ENCODE data around the gene GPRIN1. TPM values are rescaled to one million over a fixed set of nuclear protein-coding genes. Genes with fewer than 3 reads are reported as not detected.

The GPRIN1 gene
- total and polyA plus RNA-seq, 2 of the 4 experiments (the other 2 are of a cell fraction), result 3.0 to 4.7 TPM

DNA sequence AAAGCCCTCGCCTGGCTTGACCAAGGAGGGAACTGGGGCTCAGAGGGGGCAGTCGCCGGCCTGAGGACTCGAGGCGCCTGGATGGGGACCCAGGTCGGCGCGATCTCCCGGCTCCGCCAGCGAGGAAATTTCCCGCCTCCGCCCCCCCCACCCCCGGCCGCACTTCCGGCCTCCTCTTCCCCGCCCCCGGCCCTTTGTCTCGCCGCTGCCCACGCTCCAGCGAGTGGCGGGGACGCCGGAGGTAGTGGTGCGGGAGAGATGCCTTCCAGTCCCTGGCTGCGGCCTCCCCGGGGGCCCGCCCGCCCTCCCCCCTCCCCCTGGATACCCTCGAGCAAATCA is 448 bp upstream of the GPRIN1 start:
- TF ChIP-seq BHLHE40 (IDR thresholded peaks at IDR 0.05; ENCODE audit: low read depth, low read length), result no peak
- TF ChIP-seq, protein P1, sequence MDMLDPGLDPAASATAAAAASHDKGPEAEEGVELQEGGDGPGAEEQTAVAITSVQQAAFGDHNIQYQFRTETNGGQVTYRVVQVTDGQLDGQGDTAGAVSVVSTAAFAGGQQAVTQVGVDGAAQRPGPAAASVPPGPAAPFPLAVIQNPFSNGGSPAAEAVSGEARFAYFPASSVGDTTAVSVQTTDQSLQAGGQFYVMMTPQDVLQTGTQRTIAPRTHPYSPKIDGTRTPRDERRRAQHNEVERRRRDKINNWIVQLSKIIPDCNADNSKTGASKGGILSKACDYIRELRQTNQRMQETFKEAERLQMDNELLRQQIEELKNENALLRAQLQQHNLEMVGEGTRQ (IDR thresholded peaks at IDR 0.05; ENCODE audit: low read depth, low read length), result no peak
- TF ChIP-seq MAFK (IDR thresholded peaks at IDR 0.05; ENCODE audit: low read depth, low read length), result no peak
- no peak for TF ChIP-seq FOS (IDR thresholded peaks at IDR 0.05; ENCODE audit: low read depth, low read length)
- TF ChIP-seq POLR2A (IDR thresholded peaks at IDR 0.05; ENCODE audit: low read depth, low read length), result no peak
- no peak for TF ChIP-seq MXI1 (IDR thresholded peaks at IDR 0.05; ENCODE audit: borderline replicate concordance, low read depth, low read length)
- TF ChIP-seq, protein P2, sequence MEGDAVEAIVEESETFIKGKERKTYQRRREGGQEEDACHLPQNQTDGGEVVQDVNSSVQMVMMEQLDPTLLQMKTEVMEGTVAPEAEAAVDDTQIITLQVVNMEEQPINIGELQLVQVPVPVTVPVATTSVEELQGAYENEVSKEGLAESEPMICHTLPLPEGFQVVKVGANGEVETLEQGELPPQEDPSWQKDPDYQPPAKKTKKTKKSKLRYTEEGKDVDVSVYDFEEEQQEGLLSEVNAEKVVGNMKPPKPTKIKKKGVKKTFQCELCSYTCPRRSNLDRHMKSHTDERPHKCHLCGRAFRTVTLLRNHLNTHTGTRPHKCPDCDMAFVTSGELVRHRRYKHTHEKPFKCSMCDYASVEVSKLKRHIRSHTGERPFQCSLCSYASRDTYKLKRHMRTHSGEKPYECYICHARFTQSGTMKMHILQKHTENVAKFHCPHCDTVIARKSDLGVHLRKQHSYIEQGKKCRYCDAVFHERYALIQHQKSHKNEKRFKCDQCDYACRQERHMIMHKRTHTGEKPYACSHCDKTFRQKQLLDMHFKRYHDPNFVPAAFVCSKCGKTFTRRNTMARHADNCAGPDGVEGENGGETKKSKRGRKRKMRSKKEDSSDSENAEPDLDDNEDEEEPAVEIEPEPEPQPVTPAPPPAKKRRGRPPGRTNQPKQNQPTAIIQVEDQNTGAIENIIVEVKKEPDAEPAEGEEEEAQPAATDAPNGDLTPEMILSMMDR (conservative IDR thresholded peaks at IDR 0.05; ENCODE audit: low read depth, low read length), result no peak
- TF ChIP-seq, protein P3, sequence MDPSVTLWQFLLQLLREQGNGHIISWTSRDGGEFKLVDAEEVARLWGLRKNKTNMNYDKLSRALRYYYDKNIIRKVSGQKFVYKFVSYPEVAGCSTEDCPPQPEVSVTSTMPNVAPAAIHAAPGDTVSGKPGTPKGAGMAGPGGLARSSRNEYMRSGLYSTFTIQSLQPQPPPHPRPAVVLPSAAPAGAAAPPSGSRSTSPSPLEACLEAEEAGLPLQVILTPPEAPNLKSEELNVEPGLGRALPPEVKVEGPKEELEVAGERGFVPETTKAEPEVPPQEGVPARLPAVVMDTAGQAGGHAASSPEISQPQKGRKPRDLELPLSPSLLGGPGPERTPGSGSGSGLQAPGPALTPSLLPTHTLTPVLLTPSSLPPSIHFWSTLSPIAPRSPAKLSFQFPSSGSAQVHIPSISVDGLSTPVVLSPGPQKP (IDR thresholded peaks at IDR 0.05; ENCODE audit: borderline replicate concordance, low read depth, low read length), result no peak
- no peak for TF ChIP-seq SMC3 (IDR thresholded peaks at IDR 0.05; ENCODE audit: low read depth, low read length)
- TF ChIP-seq MAZ (IDR thresholded peaks at IDR 0.05; ENCODE audit: borderline replicate concordance, low read depth, low read length), result no peak
- TF ChIP-seq RFX5 (IDR thresholded peaks at IDR 0.05; ENCODE audit: low read depth, low read length), result no peak
- TF ChIP-seq RCOR1 (IDR thresholded peaks at IDR 0.05; ENCODE audit: insufficient replicate concordance, low read length), result no peak
- TF ChIP-seq NFE2L2 (IDR thresholded peaks at IDR 0.05; ENCODE audit: low read depth, low read length), result no peak
- no peak for TF ChIP-seq RAD21 (IDR thresholded peaks at IDR 0.05; ENCODE audit: low read length)
- TF ChIP-seq CEBPB (IDR thresholded peaks at IDR 0.05; ENCODE audit: low read depth, low read length), result no peak
- no peak overlapping the region for H2BK15ac ChIP-seq (ENCODE audit: low read depth, low read length)
- peak overlapping the region; percentile 98 for H2AFZ ChIP-seq (replicated peaks; ENCODE audit: low read length, poor library complexity)
- H3K9me3 ChIP-seq (ENCODE audit: control insufficient read depth, insufficient read depth, low read length), result no peaks in the 10 kb centered on the region
- H3K9ac ChIP-seq (ENCODE audit: low read depth, low read length), result peak overlapping the region; percentile 45
- peaks cover 17% of the 10 kb centered on the region for H3K4me1 ChIP-seq (ENCODE audit: control insufficient read depth, insufficient read depth, low read length)
- H4K91ac ChIP-seq (ENCODE audit: insufficient read depth, low read depth, low read length), result peak overlapping the region; percentile 61; the same call in 1 of the 2 replicates
- no peak overlapping the region for H3K23ac ChIP-seq (ENCODE audit: low read depth, low read length)
- no TSS peak for BruUV-seq (replicated peaks)
- no peak overlapping the region for H3K18ac ChIP-seq (ENCODE audit: low read depth, low read length)
- no peak overlapping the region for H2AK5ac ChIP-seq (ENCODE audit: low read depth, low read length)
- WGBS, 2 experiments (ENCODE audit: extremely low coverage in 2 of 2, insufficient read length in 1 of 2), result no CpG with 5 or more reads among the region's 31 CpGs
- no peaks in the 10 kb centered on the region for H3K36me3 ChIP-seq (ENCODE audit: control insufficient read depth, insufficient read depth, low read length)
- H2AK9ac ChIP-seq (replicated peaks; ENCODE audit: low read depth, low read length, poor library complexity), result peak overlapping the region; percentile 85
- H2BK120ac ChIP-seq (ENCODE audit: low read depth, low read length), result no peak overlapping the region
- dilution Hi-C loops (cut with HindIII; ENCODE audit: low sequenced_read_pairs, unreplicated experiment) (no loop called here), in situ Hi-C loops (cut with MboI; ENCODE audit: low sequenced_read_pairs) (no loop called here), intact Hi-C loops (cut with micrococcal nuclease) (no loop called here)
- ATAC-seq (ENCODE audit: low read depth), result no peak
- no peaks in the 10 kb centered on the region for H3K27me3 ChIP-seq (ENCODE audit: control insufficient read depth, insufficient read depth, low read length)
- no peak overlapping the region for H3K14ac ChIP-seq (replicated peaks; ENCODE audit: low read depth, low read length)
- H3K27ac ChIP-seq (ENCODE audit: insufficient read depth, low read length), result peak overlapping the region; percentile 58
- ChIA-PET CTCF (interaction anchor here (0.6 kb wide), 1 partner anchor 1083 kb away, joined by 3 read pairs; no protein-coding TSS in a partner anchor), POLR2A (ENCODE audit: unreplicated experiment) (no interaction called here)
- H3K4me3 ChIP-seq (ENCODE audit: insufficient read depth, low read depth, low read length), result peak overlapping the region; percentile 74
- H3K56ac ChIP-seq (ENCODE audit: extremely low read depth, insufficient read depth, low read length), result peak overlapping the region; percentile 65
- peak overlapping the region; percentile 68 for H3K4me2 ChIP-seq (ENCODE audit: low read depth, low read length)
- peaks cover 36% of the 10 kb centered on the region for H3K9me1 ChIP-seq (ENCODE audit: insufficient read depth, low read length)
- peaks cover 21% of the 10 kb centered on the region for H4K20me1 ChIP-seq (ENCODE audit: insufficient read depth, low read length)
- H2BK20ac ChIP-seq (ENCODE audit: low read depth, low read length), result no peak overlapping the region
- H4K5ac ChIP-seq (ENCODE audit: low read depth, low read length), result no peak overlapping the region
- peak overlapping the region; percentile 52 for H3K4ac ChIP-seq (ENCODE audit: low read depth, low read length)
- DNase-seq, result no peak
- H4K8ac ChIP-seq (ENCODE audit: low read depth in 2 of 2, low read length in 2 of 2), result peak overlapping the region in 1 of 2 experiments; percentile 39; a peak in 1 of 4 replicates
- peaks cover 4 to 34% of the 10 kb centered on the region in 2 experiments; a peak in 3 of 4 replicates for H3K79me1 ChIP-seq (ENCODE audit: low read depth in 1 of 2, low read length in 2 of 2)
- H2BK5ac ChIP-seq (ENCODE audit: low read depth, low read length, poor library complexity, severe bottlenecking), result no peak overlapping the region

Measured in IMR-90 (cell line).